Hematopoietic multipotent progenitor cell treated with erythropoietin and hydrocortisone succinate and interleukin-3 and kit ligand, for 8 days (in vitro differentiated cells): ENCODE data around the gene HOXB3.

Experiments used
- DNase-seq: peaks from one replicate; pipeline ENCODE4 v3.0.0-alpha.2; 2015

Gene HOXB3

GRCh38 chr17:48597528-48597777, 7.4 kb upstream of the HOXB3 start:
- DNase-seq: no peak

GRCh38 chr17:48596735-48597527, 6.9 kb upstream of the HOXB3 start:
- no peak for DNase-seq

GRCh38 chr17:48596000-48596734, 6.1 kb upstream of the HOXB3 start:
- no peak for DNase-seq

GRCh38 chr17:48595278-48595999, 5.4 kb upstream of the HOXB3 start:
- no peak for DNase-seq

- no peak for DNase-seq
Measured at GRCh38 chr17:48594538-48595277, 4.7 kb upstream of the HOXB3 start.

- peak; percentile 75 for DNase-seq
Measured at GRCh38 chr17:48593840-48594537, 3.9 kb upstream of the HOXB3 start.

GRCh38 chr17:48593126-48593829, 3.2 kb upstream of the HOXB3 start, which contains the start of gene HOXB5:
HOXB5 (minus strand) TSS chr17:48593779; CDS start chr17:48593682, 97 bp downstream.
- peak; percentile 50 for DNase-seq

GRCh38 chr17:48592577-48592976, 2.5 kb upstream of the HOXB3 start:
- peak; percentile 47 for DNase-seq

GRCh38 chr17:48592057-48592514, 2.0 kb upstream of the HOXB3 start:
- DNase-seq: no peak

GRCh38 chr17:48591255-48592056, 1.4 kb upstream of the HOXB3 start:
- no peak for DNase-seq

GRCh38 chr17:48590607-48591161, 643 bp upstream of the HOXB3 start:
- no peak for DNase-seq

- DNase-seq: no peak
Measured at GRCh38 chr17:48589060-48589830, 796 bp downstream of the HOXB3 start.

- no peak for DNase-seq
Measured at GRCh38 chr17:48588528-48588927, 1.5 kb downstream of the HOXB3 start.

- DNase-seq: no peak
Measured at GRCh38 chr17:48588074-48588415, 2.0 kb downstream of the HOXB3 start.

- no peak for DNase-seq
Measured at GRCh38 chr17:48587276-48588073, 2.6 kb downstream of the HOXB3 start.

GRCh38 chr17:48586355-48587258, 3.4 kb downstream of the HOXB3 start:
- no peak for DNase-seq

GRCh38 chr17:48584223-48584741, 5.8 kb downstream of the HOXB3 start:
- DNase-seq: no peak
